GM12878 (cell line): ENCODE measurements around the gene XPNPEP1. TPM values are rescaled to one million over a fixed set of nuclear protein-coding genes. Genes with fewer than 3 reads are reported as not detected.

Source experiments
- ATAC-seq: fragments of 200-7000 bp; cut with Tn5 transposase; 3 replicates; pipeline ENCODE4 v1.9.1; 2020; ENCODE audit warnings: mild to moderate bottlenecking, moderate library complexity
- BruUV-seq: library from RNA; stranded (reverse); fragments of 400-500 nt; replicated peaks from 2 replicates; lab custom pipeline; 2021; lab: Mats Ljungman, UMichigan
- CTCF ChIA-PET: fragments of 300-600 bp; sonication (Branson Sonifier 250); formaldehyde crosslinking; extraction: SDS; loops from one replicate; lab custom pipeline; 2021; ENCODE audit warnings: inconsistent platforms; lab: Yijun Ruan, JAX
- POLR2A ChIA-PET: fragments of 350-600 bp; formaldehyde crosslinking; extraction: SDS; loops from one replicate; lab custom pipeline; 2021; ENCODE audit warnings: inconsistent platforms; lab: Charles Lee
- RAD21 ChIA-PET: fragments of 300-600 bp; sonication (Branson Sonifier 250); formaldehyde crosslinking; loops from one replicate; lab custom pipeline; 2023; ENCODE audit warnings: antibody characterized with exemption; ENCODE audit not compliant: unreplicated experiment; lab: Charles Lee
- SMC1A ChIA-PET: fragments of 300-600 bp; sonication (Branson Sonifier 250); formaldehyde crosslinking; loops from one replicate; lab custom pipeline; 2023; ENCODE audit not compliant: unreplicated experiment, uncharacterized antibody; lab: Charles Lee
- DNase-seq: peaks from one replicate; pipeline ENCODE4 v3.0.0-alpha.2; 2011; ENCODE audit warnings: low read depth, low spot score
- FAIRE-seq: peaks from 3 replicates; lab custom pipeline; 2011; peaks lifted over from hg19 to GRCh38; lab: Jason Lieb, UNC
- H2AFZ ChIP-seq: 2 replicates; pipeline ENCODE4 v1.6.0; 2011; ENCODE audit warnings: low read depth, low read length, control low read depth; ENCODE audit not compliant: control insufficient read depth
- H3K27ac ChIP-seq: 2 replicates; pipeline ENCODE4 v1.5.1; 2011; ENCODE audit warnings: control low read depth; ENCODE audit not compliant: control insufficient read depth, insufficient read depth
- H3K27me3 ChIP-seq, 2 experiments: replicated peaks in 1 of 2; 2 replicates each; pipeline versions ENCODE4 v1.6.0 to v1.6.1; 2011; ENCODE audit warnings: low read length in 1 of 2; ENCODE audit not compliant: control insufficient read depth in 2 of 2, insufficient read depth in 2 of 2
- H3K36me3 ChIP-seq, 2 experiments: 2 replicates each; pipeline ENCODE4 v1.5.1; 2011; ENCODE audit warnings: low read length in 1 of 2; ENCODE audit not compliant: control insufficient read depth in 2 of 2, insufficient read depth in 2 of 2
- H3K4me1 ChIP-seq: 2 replicates; pipeline ENCODE4 v1.6.1; 2011; ENCODE audit warnings: mild to moderate bottlenecking, low read length, moderate library complexity, mixed read lengths; ENCODE audit not compliant: control insufficient read depth, insufficient read depth
- H3K4me2 ChIP-seq: 2 replicates; pipeline ENCODE4 v1.6.0; 2011; ENCODE audit warnings: control low read depth; ENCODE audit not compliant: control insufficient read depth, insufficient read depth
- H3K4me3 ChIP-seq: fragments of 200-600 bp; sonication (generic); 2 replicates; pipeline ENCODE4 v1.5.1; 2016
- H3K79me2 ChIP-seq: 2 replicates; pipeline ENCODE4 v1.6.0; 2011; ENCODE audit warnings: low read length; ENCODE audit not compliant: control insufficient read depth, insufficient read depth
- H3K9ac ChIP-seq: 2 replicates; pipeline ENCODE4 v1.8.0; 2011; ENCODE audit warnings: low read length, control low read depth, mixed read lengths; ENCODE audit not compliant: control insufficient read depth, insufficient read depth
- H3K9me3 ChIP-seq: replicated peaks from 3 replicates; pipeline ENCODE4 v1.5.1; 2011; ENCODE audit warnings: mild to moderate bottlenecking, low read length; ENCODE audit not compliant: control insufficient read depth, insufficient read depth
- H4K20me1 ChIP-seq: 2 replicates; pipeline ENCODE4 v1.6.0; 2011; ENCODE audit not compliant: control insufficient read depth, insufficient read depth
- CBFB ChIP-seq: IDR thresholded peaks from 2 replicates; pipeline ENCODE4 v1.6.1; 2016; ENCODE audit warnings: antibody characterized with exemption, low read depth
- CHD1 ChIP-seq: IDR thresholded peaks from 2 replicates; pipeline ENCODE4 v1.6.1; 2012; ENCODE audit warnings: low read depth, low read length, improper control_type of control experiment
- CREB1 ChIP-seq: IDR thresholded peaks from 2 replicates; pipeline ENCODE4 v1.6.1; 2012; ENCODE audit warnings: low read depth, mild to moderate bottlenecking, inconsistent platforms
- E4F1 ChIP-seq: fragments of 450-650 bp; IDR thresholded peaks from 2 replicates; pipeline ENCODE4 v1.6.1; 2018; ENCODE audit warnings: borderline replicate concordance, mild to moderate bottlenecking; ENCODE audit not compliant: partially characterized antibody
- EED ChIP-seq: sonication (generic); IDR thresholded peaks from 2 replicates; pipeline ENCODE4 v1.6.1; 2016; ENCODE audit warnings: antibody characterized with exemption, low read depth
- REST ChIP-seq: IDR thresholded peaks from 2 replicates; pipeline ENCODE4 v1.6.1; 2012; ENCODE audit warnings: mild to moderate bottlenecking, low read depth, low read length
- SMAD1 ChIP-seq: fragments of 450-650 bp; IDR thresholded peaks from 2 replicates; pipeline ENCODE4 v1.6.1; 2018; ENCODE audit warnings: mild to moderate bottlenecking, low read depth; ENCODE audit not compliant: partially characterized antibody
- SMARCA5 ChIP-seq: fragments of 450-650 bp; IDR thresholded peaks from 2 replicates; pipeline ENCODE4 v1.6.1; 2017; ENCODE audit warnings: mild to moderate bottlenecking
- SREBF1 ChIP-seq: IDR thresholded peaks from 2 replicates; pipeline ENCODE4 v1.6.1; 2012; ENCODE audit warnings: mild to moderate bottlenecking, low read length
- STAT1 ChIP-seq: fragments of 450-650 bp; conservative IDR thresholded peaks from 2 replicates; pipeline ENCODE4 v1.6.1; 2014; ENCODE audit warnings: antibody characterized with exemption, mild to moderate bottlenecking
- TBL1XR1 ChIP-seq: IDR thresholded peaks from 2 replicates; pipeline ENCODE4 v1.6.1; 2012; ENCODE audit warnings: low read depth, low read length, improper control_type of control experiment
- ZBED1 ChIP-seq: IDR thresholded peaks from 2 replicates; pipeline ENCODE4 v1.6.1; 2016; ENCODE audit warnings: borderline replicate concordance
- WGBS: methylation state at CpG from one replicate; pipeline ENCODE4 v1.1.6; 2016; ENCODE audit warnings: low lambda C conversion rate; ENCODE audit not compliant: insufficient replicate concordance, insufficient coverage; ENCODE audit errors: missing lambda C conversion rate; 5-methylcytosine and 5-hydroxymethylcytosine counted together
- in situ Hi-C: fragments of 300-500 bp; cut with MboI; formaldehyde crosslinking; loops from 9 replicates; pipeline ENCODE4 v1.14.3; 2018; ENCODE audit warnings: mixed read lengths
- intact Hi-C: fragments of 100-400 bp; cut with micrococcal nuclease; formaldehyde crosslinking; loops from one replicate; pipeline ENCODE4 v1.14.2; 2022; ENCODE audit not compliant: unreplicated experiment
- polyA plus RNA-seq, 11 experiments: library from polyadenylated mRNA; depleted of rRNA in 4 of 11; unstranded in 6 of 11; stranded (reverse) in 5 of 11; fragments of >200 nt; fragmentation: Nextera tagmentation in 4 of 11; fragmentation: Illumina TruSeq in 1 of 11; extraction: Ambion mirVana in 4 of 11; extraction: Trizol in 1 of 11; gene quantifications; 1 replicate in 1 of 11; 2 replicates in 10 of 11; pipeline versions ENCODE4 v1.2.1 to v1.2.3, GENCODE V29; 2011 to 2016; ENCODE audit warnings: inconsistent platforms in 2 of 11, missing spikeins in 2 of 11, low read depth in 1 of 11
- total RNA-seq, 4 experiments: library from RNA; depleted of rRNA in 3 of 4; stranded (reverse); fragments of >200 nt in 3 of 4; fragmentation: Illumina TruSeq in 1 of 4; extraction: Trizol in 1 of 4; gene quantifications; 2 replicates each; pipeline versions ENCODE4 v1.2.1 to v1.2.3, GENCODE V29; 2013 to 2021
- TF ChIP-seq, protein P1 (sequence below): IDR thresholded peaks from 2 replicates; pipeline ENCODE4 v1.6.1; 2012; ENCODE audit warnings: low read length, inconsistent platforms

Gene XPNPEP1
- total and polyA plus RNA-seq, 10 of the 15 experiments (the other 5 are each of a cell fraction or from before 2014, with no cell fraction given), result 22.7 to 108 (median 43.5) TPM

DNA sequence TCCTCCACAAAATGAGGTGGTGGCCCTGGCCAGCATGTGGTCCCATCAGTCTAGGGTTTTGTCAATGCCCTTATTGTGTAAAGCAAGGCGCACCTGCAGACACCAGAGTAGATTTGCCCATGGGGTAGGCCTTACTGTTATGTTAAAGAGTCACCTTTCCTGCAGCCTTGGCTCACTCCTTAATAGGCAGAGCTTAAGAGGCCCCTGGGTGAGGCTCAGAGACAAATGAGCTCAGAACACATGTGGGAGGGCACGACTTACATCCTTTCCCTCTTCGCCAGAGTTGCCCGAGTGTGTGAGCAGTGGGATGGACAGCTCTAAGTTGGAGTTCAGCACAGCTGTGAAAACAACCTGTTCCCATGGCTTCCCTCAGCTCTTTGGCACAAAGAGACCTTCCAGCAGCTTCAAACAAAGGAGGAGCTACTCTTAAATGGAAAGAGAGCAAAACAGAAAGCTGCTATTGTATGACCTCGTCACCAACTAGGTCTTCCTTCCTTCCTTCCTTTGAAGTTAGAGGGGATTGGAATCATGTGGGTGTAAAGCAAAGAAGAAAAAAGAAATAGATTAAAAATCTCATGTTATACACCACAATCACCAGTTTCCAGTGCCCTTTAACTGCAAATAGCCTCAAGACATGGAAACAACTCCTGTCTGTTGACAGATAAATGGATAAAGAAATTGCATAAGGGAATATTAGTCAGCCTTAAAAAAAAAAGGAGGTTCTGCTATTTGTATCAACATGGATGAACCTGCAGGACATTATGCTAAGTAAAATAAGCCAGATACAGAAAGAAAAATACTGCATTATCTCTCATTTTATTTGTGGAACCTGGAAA, 11.9 kb upstream of the XPNPEP1 start:
- H3K36me3 ChIP-seq, result no peaks in the 10 kb centered on the region
- H3K4me1 ChIP-seq, result no peaks in the 10 kb centered on the region
- intact Hi-C loops, result no loop called here
- ChIA-PET POLR2A (no interaction called here), CTCF (interaction anchor here (1.2 to 1.3 kb wide), 2 partner anchors 38 to 51 kb away, joined by 3 to 5 read pairs; no protein-coding TSS in a partner anchor), SMC1A (no interaction called here), RAD21 (no interaction called here)
- H4K20me1 ChIP-seq, result no peaks in the 10 kb centered on the region
- no peak for ATAC-seq
- H3K4me2 ChIP-seq, result no peak overlapping the region
- H3K79me2 ChIP-seq, result no peaks in the 10 kb centered on the region
- no peak for FAIRE-seq
- WGBS, result 43% methylated on average over 5 of the region's 5 CpGs
- no peak overlapping the region for H3K9ac ChIP-seq
- no peak overlapping the region for H3K27ac ChIP-seq
- BruUV-seq, result no TSS peak
- no peak overlapping the region for H2AFZ ChIP-seq
- no peak for DNase-seq
- in situ Hi-C loops, result no loop called here
- H3K4me3 ChIP-seq, result no peak overlapping the region
- H3K9me3 ChIP-seq, result no peaks in the 10 kb centered on the region
- no peaks in the 10 kb centered on the region for H3K27me3 ChIP-seq
- TF ChIP-seq STAT1 (no peak), REST (no peak), SREBF1 (no peak), TBL1XR1 (no peak), ZBED1 (no peak), E4F1 (no peak), EED (no peak), SMAD1 (no peak), SMARCA5 (no peak), CREB1 (no peak), CBFB (no peak), CHD1 (no peak)
- TF ChIP-seq, protein P1, sequence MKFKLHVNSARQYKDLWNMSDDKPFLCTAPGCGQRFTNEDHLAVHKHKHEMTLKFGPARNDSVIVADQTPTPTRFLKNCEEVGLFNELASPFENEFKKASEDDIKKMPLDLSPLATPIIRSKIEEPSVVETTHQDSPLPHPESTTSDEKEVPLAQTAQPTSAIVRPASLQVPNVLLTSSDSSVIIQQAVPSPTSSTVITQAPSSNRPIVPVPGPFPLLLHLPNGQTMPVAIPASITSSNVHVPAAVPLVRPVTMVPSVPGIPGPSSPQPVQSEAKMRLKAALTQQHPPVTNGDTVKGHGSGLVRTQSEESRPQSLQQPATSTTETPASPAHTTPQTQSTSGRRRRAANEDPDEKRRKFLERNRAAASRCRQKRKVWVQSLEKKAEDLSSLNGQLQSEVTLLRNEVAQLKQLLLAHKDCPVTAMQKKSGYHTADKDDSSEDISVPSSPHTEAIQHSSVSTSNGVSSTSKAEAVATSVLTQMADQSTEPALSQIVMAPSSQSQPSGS, result no peak
